CD4-positive, alpha-beta T cell treated with Interleukin-1 beta for 1 hour (primary cell): ENCODE data around the gene RNF4.
"Not testable (repeated sequence)": the region's sequence is repeated elsewhere in the genome, so short reads cannot be mapped to it uniquely, and the experiment has no call there.

Experiments
- DNase-seq, 2 donors: peaks; one replicate each; pipeline ENCODE4 v3.0.0-alpha.2; 2020 to 2022

The RNF4 gene

GRCh38 chr4:2492970-2493369 lies 24.1 kb downstream of the RNF4 start:
- DNase-seq, result no peak

GRCh38 chr4:2494992-2495391 lies 26.1 kb downstream of the RNF4 start:
- DNase-seq, result no peak

- no peak for DNase-seq
These were observed 28.4 kb downstream of the RNF4 start for GRCh38 chr4:2497324-2497723.

GRCh38 chr4:2497931-2498330 lies 29.0 kb downstream of the RNF4 start:
- peak; percentile 12 to 47 for DNase-seq

- no peak for DNase-seq
These were observed 31.6 kb downstream of the RNF4 start for GRCh38 chr4:2500547-2500946.

- no peak for DNase-seq
These were observed 32.2 kb downstream of the RNF4 start for GRCh38 chr4:2501034-2501594.

- DNase-seq, result no peak
These were observed 34.9 kb downstream of the RNF4 start for GRCh38 chr4:2503809-2504208.

- DNase-seq, result no peak
These were observed 38.4 kb downstream of the RNF4 start for GRCh38 chr4:2507259-2507658.

GRCh38 chr4:2507855-2508254 lies 38.9 kb downstream of the RNF4 start:
- DNase-seq, result no peak

GRCh38 chr4:2510351-2511259 lies 41.7 kb downstream of the RNF4 start:
- no peak for DNase-seq

GRCh38 chr4:2511645-2512131 lies 42.8 kb downstream of the RNF4 start:
- peak in 1 of 2 donors; percentile 7 for DNase-seq

- no peak for DNase-seq
These were observed 43.7 kb downstream of the RNF4 start for GRCh38 chr4:2512396-2513135.

GRCh38 chr4:2514193-2514592 lies 45.3 kb downstream of the RNF4 start:
- DNase-seq, result not testable (repeated sequence)

GRCh38 chr4:2514944-2515343 lies 46.0 kb downstream of the RNF4 start:
- DNase-seq, result not testable (repeated sequence)

- DNase-seq, result no peak
These were observed 47.1 kb downstream of the RNF4 start for GRCh38 chr4:2515830-2516550.

GRCh38 chr4:2516635-2517034 lies 47.7 kb downstream of the RNF4 start:
- DNase-seq, result no peak

- DNase-seq, result no peak
These were observed 57.7 kb downstream of the RNF4 start for GRCh38 chr4:2526559-2526958.

GRCh38 chr4:2534904-2535375 lies 66.0 kb downstream of the RNF4 start:
- DNase-seq, result no peak

- peak; percentile 54 to 63 for DNase-seq
These were observed 66.7 kb downstream of the RNF4 start for GRCh38 chr4:2535376-2536192.

GRCh38 chr4:2536193-2537010 lies 67.5 kb downstream of the RNF4 start, which contains the start of gene FAM193A:
Gene FAM193A (plus strand): TSS chr4:2536647. CDS start chr4:2536916, 269 bp downstream.
- DNase-seq, result peak; percentile 99 to 100
